ENCODE measurements around the gene XPA. TPM values are rescaled to one million over a fixed set of nuclear protein-coding genes. Genes with fewer than 3 reads are reported as not detected.

The XPA gene
- total RNA-seq, 1 experiment from 2014 or later, result 3.0 TPM

GRCh38 chr9:97737429-97737828 is 40.3 kb upstream of the XPA start (continued):
- TF ChIP-seq, protein P1, sequence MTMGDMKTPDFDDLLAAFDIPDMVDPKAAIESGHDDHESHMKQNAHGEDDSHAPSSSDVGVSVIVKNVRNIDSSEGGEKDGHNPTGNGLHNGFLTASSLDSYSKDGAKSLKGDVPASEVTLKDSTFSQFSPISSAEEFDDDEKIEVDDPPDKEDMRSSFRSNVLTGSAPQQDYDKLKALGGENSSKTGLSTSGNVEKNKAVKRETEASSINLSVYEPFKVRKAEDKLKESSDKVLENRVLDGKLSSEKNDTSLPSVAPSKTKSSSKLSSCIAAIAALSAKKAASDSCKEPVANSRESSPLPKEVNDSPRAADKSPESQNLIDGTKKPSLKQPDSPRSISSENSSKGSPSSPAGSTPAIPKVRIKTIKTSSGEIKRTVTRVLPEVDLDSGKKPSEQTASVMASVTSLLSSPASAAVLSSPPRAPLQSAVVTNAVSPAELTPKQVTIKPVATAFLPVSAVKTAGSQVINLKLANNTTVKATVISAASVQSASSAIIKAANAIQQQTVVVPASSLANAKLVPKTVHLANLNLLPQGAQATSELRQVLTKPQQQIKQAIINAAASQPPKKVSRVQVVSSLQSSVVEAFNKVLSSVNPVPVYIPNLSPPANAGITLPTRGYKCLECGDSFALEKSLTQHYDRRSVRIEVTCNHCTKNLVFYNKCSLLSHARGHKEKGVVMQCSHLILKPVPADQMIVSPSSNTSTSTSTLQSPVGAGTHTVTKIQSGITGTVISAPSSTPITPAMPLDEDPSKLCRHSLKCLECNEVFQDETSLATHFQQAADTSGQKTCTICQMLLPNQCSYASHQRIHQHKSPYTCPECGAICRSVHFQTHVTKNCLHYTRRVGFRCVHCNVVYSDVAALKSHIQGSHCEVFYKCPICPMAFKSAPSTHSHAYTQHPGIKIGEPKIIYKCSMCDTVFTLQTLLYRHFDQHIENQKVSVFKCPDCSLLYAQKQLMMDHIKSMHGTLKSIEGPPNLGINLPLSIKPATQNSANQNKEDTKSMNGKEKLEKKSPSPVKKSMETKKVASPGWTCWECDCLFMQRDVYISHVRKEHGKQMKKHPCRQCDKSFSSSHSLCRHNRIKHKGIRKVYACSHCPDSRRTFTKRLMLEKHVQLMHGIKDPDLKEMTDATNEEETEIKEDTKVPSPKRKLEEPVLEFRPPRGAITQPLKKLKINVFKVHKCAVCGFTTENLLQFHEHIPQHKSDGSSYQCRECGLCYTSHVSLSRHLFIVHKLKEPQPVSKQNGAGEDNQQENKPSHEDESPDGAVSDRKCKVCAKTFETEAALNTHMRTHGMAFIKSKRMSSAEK (CRISPR knock-in tag; IDR thresholded peaks at IDR 0.05; ENCODE audit: borderline replicate concordance), result no peak
- TF ChIP-seq MXD4 (CRISPR knock-in tag; IDR thresholded peaks at IDR 0.05; ENCODE audit: borderline replicate concordance) (no peak), ZNF423 (CRISPR knock-in tag; IDR thresholded peaks at IDR 0.05) (no peak), ELF4 (CRISPR knock-in tag; IDR thresholded peaks at IDR 0.05; ENCODE audit: low read depth) (no peak), TEAD4 (CRISPR knock-in tag; IDR thresholded peaks at IDR 0.05) (no peak), ZSCAN18 (CRISPR knock-in tag; IDR thresholded peaks at IDR 0.05) (no peak), TEAD1 (CRISPR knock-in tag; IDR thresholded peaks at IDR 0.05) (no peak), NR1H2 (CRISPR knock-in tag; IDR thresholded peaks at IDR 0.05) (no peak), KAT7 (CRISPR knock-in tag; IDR thresholded peaks at IDR 0.05; ENCODE audit: borderline replicate concordance) (no peak), ZNF138 (CRISPR knock-in tag; conservative IDR thresholded peaks at IDR 0.05) (no peak), CREB1 (CRISPR knock-in tag; IDR thresholded peaks at IDR 0.05) (no peak)
- TF ChIP-seq, protein P2, sequence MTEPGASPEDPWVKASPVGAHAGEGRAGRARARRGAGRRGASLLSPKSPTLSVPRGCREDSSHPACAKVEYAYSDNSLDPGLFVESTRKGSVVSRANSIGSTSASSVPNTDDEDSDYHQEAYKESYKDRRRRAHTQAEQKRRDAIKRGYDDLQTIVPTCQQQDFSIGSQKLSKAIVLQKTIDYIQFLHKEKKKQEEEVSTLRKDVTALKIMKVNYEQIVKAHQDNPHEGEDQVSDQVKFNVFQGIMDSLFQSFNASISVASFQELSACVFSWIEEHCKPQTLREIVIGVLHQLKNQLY (CRISPR knock-in tag; IDR thresholded peaks at IDR 0.05), result no peak

DNA sequence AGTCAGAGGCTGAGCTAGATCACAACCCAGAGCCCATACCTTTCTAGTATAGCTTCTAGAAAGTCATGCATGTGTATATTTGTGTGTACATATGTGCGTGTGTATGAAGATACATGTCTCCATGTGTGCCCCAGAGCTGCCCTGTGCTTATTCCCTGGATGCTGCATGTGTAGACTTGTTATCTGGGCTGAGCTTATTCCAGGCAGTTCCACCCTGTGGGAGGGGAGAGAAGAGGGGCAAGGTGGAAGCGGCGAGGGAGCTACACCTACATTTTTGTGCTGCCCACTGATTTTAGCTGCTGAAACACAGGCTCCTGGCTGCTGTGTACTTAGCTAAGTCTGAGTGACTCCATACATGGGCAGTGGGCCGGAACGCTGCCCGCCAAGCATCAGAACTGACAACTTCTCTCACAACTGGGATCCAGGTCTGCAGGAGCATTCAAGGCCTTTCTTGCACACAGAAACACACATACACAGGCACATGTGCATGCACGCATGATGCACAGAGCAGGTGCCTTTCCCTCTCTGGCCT is 38.0 kb upstream of the XPA start:
- ATAC-seq (no peak), DNase-seq (ENCODE audit: low spot score) (no peak)
- H3K4me1 Mint-ChIP-seq, result peaks cover 5% of the 10 kb centered on the region; the same call in 1 of the 2 replicates
- no peak overlapping the region for H3K4me3 Mint-ChIP-seq
- peaks cover 5% of the 10 kb centered on the region for H3K9me3 Mint-ChIP-seq
- no peak overlapping the region for H3K27ac Mint-ChIP-seq
- H3K36me3 Mint-ChIP-seq, result no peaks in the 10 kb centered on the region
- CTCF ChIA-PET, result no interaction called here
- TF ChIP-seq, protein P3, sequence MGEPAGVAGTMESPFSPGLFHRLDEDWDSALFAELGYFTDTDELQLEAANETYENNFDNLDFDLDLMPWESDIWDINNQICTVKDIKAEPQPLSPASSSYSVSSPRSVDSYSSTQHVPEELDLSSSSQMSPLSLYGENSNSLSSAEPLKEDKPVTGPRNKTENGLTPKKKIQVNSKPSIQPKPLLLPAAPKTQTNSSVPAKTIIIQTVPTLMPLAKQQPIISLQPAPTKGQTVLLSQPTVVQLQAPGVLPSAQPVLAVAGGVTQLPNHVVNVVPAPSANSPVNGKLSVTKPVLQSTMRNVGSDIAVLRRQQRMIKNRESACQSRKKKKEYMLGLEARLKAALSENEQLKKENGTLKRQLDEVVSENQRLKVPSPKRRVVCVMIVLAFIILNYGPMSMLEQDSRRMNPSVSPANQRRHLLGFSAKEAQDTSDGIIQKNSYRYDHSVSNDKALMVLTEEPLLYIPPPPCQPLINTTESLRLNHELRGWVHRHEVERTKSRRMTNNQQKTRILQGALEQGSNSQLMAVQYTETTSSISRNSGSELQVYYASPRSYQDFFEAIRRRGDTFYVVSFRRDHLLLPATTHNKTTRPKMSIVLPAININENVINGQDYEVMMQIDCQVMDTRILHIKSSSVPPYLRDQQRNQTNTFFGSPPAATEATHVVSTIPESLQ (CRISPR knock-in tag; IDR thresholded peaks at IDR 0.05), result no peak
- TF ChIP-seq TCF7 (CRISPR knock-in tag; IDR thresholded peaks at IDR 0.05; ENCODE audit: low read depth) (no peak), OVOL2 (CRISPR knock-in tag; IDR thresholded peaks at IDR 0.05; ENCODE audit: borderline replicate concordance) (no peak), ZNF423 (CRISPR knock-in tag; IDR thresholded peaks at IDR 0.05) (no peak)
- peaks cover 26% of the 10 kb centered on the region for H3K27me3 Mint-ChIP-seq (ENCODE audit: low read depth)
- POLR2A ChIA-PET, result no interaction called here

- DNase-seq (ENCODE audit: low spot score), result no peak
- H3K27ac Mint-ChIP-seq, result no peak overlapping the region
- CTCF ChIA-PET, result interaction anchor here (2.7 kb wide), 1 partner anchor 164 kb away, joined by 9 read pairs; no protein-coding TSS in a partner anchor
- H3K36me3 Mint-ChIP-seq, result no peaks in the 10 kb centered on the region
- H3K4me3 Mint-ChIP-seq, result no peak overlapping the region
- POLR2A ChIA-PET, result no interaction called here
- no peaks in the 10 kb centered on the region for H3K4me1 Mint-ChIP-seq
- peaks cover 8% of the 10 kb centered on the region for H3K27me3 Mint-ChIP-seq (ENCODE audit: low read depth)
- no peak for ATAC-seq
- no peaks in the 10 kb centered on the region for H3K9me3 Mint-ChIP-seq
- TF ChIP-seq ZNF425 (CRISPR knock-in tag; conservative IDR thresholded peaks at IDR 0.05), result no peak
- TF ChIP-seq NFYB (CRISPR knock-in tag; conservative IDR thresholded peaks at IDR 0.05; ENCODE audit: low read depth), result no peak
- no peak for TF ChIP-seq FOXK1 (CRISPR knock-in tag; IDR thresholded peaks at IDR 0.05)
- TF ChIP-seq RORB (CRISPR knock-in tag; IDR thresholded peaks at IDR 0.05), result no peak
- TF ChIP-seq HMGA2 (CRISPR knock-in tag; IDR thresholded peaks at IDR 0.05), result no peak
- no peak for TF ChIP-seq ZNF416 (CRISPR knock-in tag; IDR thresholded peaks at IDR 0.05)
- no peak for TF ChIP-seq IRF2 (CRISPR knock-in tag; IDR thresholded peaks at IDR 0.05; ENCODE audit: borderline replicate concordance, low read depth)
- TF ChIP-seq ZBTB43 (CRISPR knock-in tag; IDR thresholded peaks at IDR 0.05), result no peak
Observed at GRCh38 chr9:97726716-97727115, 29.6 kb upstream of the XPA start.

Data from WTC11 (cell line).